ENCODE results near the gene LPCAT1. TPM values are rescaled to one million over a fixed set of nuclear protein-coding genes. Genes with fewer than 3 reads are reported as not detected.
A peak's percentile ranks its signal among the peaks of the same experiment; 100 is the strongest.

LPCAT1 gene
- total RNA-seq, 1 donor from 2014 or later = 25.3 TPM

GRCh38 chr5:1525624-1526189 lies 1.9 kb upstream of the LPCAT1 start:
- Histone ChIP-seq H3K27me3 (ENCODE audit: control insufficient read depth, insufficient read depth, low read length) (no peaks in the 10 kb centered on the region), H3K4me3 (ENCODE audit: low read depth, low read length) (no peak overlapping the region), H3K36me3 (ENCODE audit: control insufficient read depth, insufficient read depth, low read length) (peaks cover 3% of the 10 kb centered on the region)
- FAIRE-seq = no peak
- no peak for DNase-seq (ENCODE audit: low read depth)
- TF ChIP-seq, protein P1, sequence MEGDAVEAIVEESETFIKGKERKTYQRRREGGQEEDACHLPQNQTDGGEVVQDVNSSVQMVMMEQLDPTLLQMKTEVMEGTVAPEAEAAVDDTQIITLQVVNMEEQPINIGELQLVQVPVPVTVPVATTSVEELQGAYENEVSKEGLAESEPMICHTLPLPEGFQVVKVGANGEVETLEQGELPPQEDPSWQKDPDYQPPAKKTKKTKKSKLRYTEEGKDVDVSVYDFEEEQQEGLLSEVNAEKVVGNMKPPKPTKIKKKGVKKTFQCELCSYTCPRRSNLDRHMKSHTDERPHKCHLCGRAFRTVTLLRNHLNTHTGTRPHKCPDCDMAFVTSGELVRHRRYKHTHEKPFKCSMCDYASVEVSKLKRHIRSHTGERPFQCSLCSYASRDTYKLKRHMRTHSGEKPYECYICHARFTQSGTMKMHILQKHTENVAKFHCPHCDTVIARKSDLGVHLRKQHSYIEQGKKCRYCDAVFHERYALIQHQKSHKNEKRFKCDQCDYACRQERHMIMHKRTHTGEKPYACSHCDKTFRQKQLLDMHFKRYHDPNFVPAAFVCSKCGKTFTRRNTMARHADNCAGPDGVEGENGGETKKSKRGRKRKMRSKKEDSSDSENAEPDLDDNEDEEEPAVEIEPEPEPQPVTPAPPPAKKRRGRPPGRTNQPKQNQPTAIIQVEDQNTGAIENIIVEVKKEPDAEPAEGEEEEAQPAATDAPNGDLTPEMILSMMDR (IDR thresholded peaks at IDR 0.05; ENCODE audit: insufficient read depth, low read length, severe bottlenecking) = no peak

- no peak for FAIRE-seq
- H3K36me3 ChIP-seq (ENCODE audit: control insufficient read depth, insufficient read depth, low read length) = peaks cover 3% of the 10 kb centered on the region
- H3K4me3 ChIP-seq (ENCODE audit: low read depth, low read length) = no peak overlapping the region
These were observed 1.3 kb upstream of the LPCAT1 start for GRCh38 chr5:1524799-1525623.

GRCh38 chr5:1524481-1524798 lies 680 bp upstream of the LPCAT1 start:
- DNase-seq (ENCODE audit: low read depth) = no peak
- peaks cover 4% of the 10 kb centered on the region for H3K36me3 ChIP-seq (ENCODE audit: control insufficient read depth, insufficient read depth, low read length)
- no peak for FAIRE-seq
- H3K4me3 ChIP-seq (ENCODE audit: low read depth, low read length) = peak overlapping the region; percentile 63
- TF ChIP-seq, protein P1 (IDR thresholded peaks at IDR 0.05; ENCODE audit: insufficient read depth, low read length, severe bottlenecking) = no peak
- H3K27me3 ChIP-seq (ENCODE audit: control insufficient read depth, insufficient read depth, low read length) = no peaks in the 10 kb centered on the region

More at GRCh38 chr5:1524799-1525623, 1.3 kb upstream of the LPCAT1 start:
- DNase-seq (ENCODE audit: low read depth) = no peak
- no peaks in the 10 kb centered on the region for H3K27me3 ChIP-seq (ENCODE audit: control insufficient read depth, insufficient read depth, low read length)
- TF ChIP-seq, protein P1 (IDR thresholded peaks at IDR 0.05; ENCODE audit: insufficient read depth, low read length, severe bottlenecking) = no peak

GRCh38 chr5:1523480-1523792 lies 324 bp downstream of the LPCAT1 start:
- H3K36me3 ChIP-seq (ENCODE audit: control insufficient read depth, insufficient read depth, low read length) = peaks cover 7% of the 10 kb centered on the region
- H3K27me3 ChIP-seq (ENCODE audit: control insufficient read depth, insufficient read depth, low read length) = no peaks in the 10 kb centered on the region
- H3K4me3 ChIP-seq (ENCODE audit: low read depth, low read length) = peak overlapping the region; percentile 63
- TF ChIP-seq, protein P1 (IDR thresholded peaks at IDR 0.05; ENCODE audit: insufficient read depth, low read length, severe bottlenecking) = no peak
- no peak for DNase-seq (ENCODE audit: low read depth)
- no peak for FAIRE-seq

- TF ChIP-seq, protein P1 (IDR thresholded peaks at IDR 0.05; ENCODE audit: insufficient read depth, low read length, severe bottlenecking) = no peak
- FAIRE-seq = no peak
- H3K27me3 ChIP-seq (ENCODE audit: control insufficient read depth, insufficient read depth, low read length) = no peaks in the 10 kb centered on the region
- peaks cover 8% of the 10 kb centered on the region for H3K36me3 ChIP-seq (ENCODE audit: control insufficient read depth, insufficient read depth, low read length)
- DNase-seq (ENCODE audit: low read depth) = no peak
- peak overlapping the region; percentile 63 for H3K4me3 ChIP-seq (ENCODE audit: low read depth, low read length)
These were observed 920 bp downstream of the LPCAT1 start for GRCh38 chr5:1522601-1523479.

All from bronchial epithelial cell (primary cell).